GM18873 (cell line): ENCODE measurements around the gene HCRTR2.
"Not testable (repeated sequence)": the region's sequence is repeated elsewhere in the genome, so short reads cannot be mapped to it uniquely, and the experiment has no call there.

ENCODE experiments used
- ATAC-seq: cut with Tn5 transposase; IDR thresholded peaks from one replicate; pipeline ENCODE4 v1.9.1; 2021; ENCODE audit warnings: mild to moderate bottlenecking, moderate library complexity, moderate number of reproducible peaks; ENCODE audit not compliant: unreplicated experiment, low FRiP score

The HCRTR2 gene

GRCh38 chr6:55174211-55175026 is at the start of gene HCRTR2:
Gene HCRTR2 (plus strand): TSS chr6:55174515. CDS start chr6:55174588, 73 bp downstream.
- no peak for ATAC-seq

- ATAC-seq, result no peak
Measured at GRCh38 chr6:55130806-55131324, 43.5 kb upstream of the HCRTR2 start.

- no peak for ATAC-seq
Measured at GRCh38 chr6:55131616-55132015, 42.7 kb upstream of the HCRTR2 start.

- no peak for ATAC-seq
Measured at GRCh38 chr6:55136916-55137315, 37.4 kb upstream of the HCRTR2 start.

- ATAC-seq, result no peak
Measured at GRCh38 chr6:55137929-55138693, 36.2 kb upstream of the HCRTR2 start.

- no peak for ATAC-seq
Measured at GRCh38 chr6:55141611-55142010, 32.7 kb upstream of the HCRTR2 start.

GRCh38 chr6:55142610-55143009 is 31.7 kb upstream of the HCRTR2 start:
- ATAC-seq, result no peak

- ATAC-seq, result no peak
Measured at GRCh38 chr6:55153284-55153683, 21.0 kb upstream of the HCRTR2 start.

- ATAC-seq, result not testable (repeated sequence)
Measured at GRCh38 chr6:55158784-55159183, 15.5 kb upstream of the HCRTR2 start.

GRCh38 chr6:55167860-55168259 is 6.5 kb upstream of the HCRTR2 start:
- no peak for ATAC-seq

- ATAC-seq, result no peak
Measured at GRCh38 chr6:55175078-55176049, 1.0 kb downstream of the HCRTR2 start.

GRCh38 chr6:55176958-55177357 is 2.6 kb downstream of the HCRTR2 start:
- ATAC-seq, result no peak

GRCh38 chr6:55180258-55180657 is 5.9 kb downstream of the HCRTR2 start:
- ATAC-seq, result no peak

GRCh38 chr6:55182016-55182650 is 7.8 kb downstream of the HCRTR2 start:
- ATAC-seq, result no peak

GRCh38 chr6:55184782-55185530 is 10.6 kb downstream of the HCRTR2 start:
- no peak for ATAC-seq

GRCh38 chr6:55198715-55199114 is 24.4 kb downstream of the HCRTR2 start:
- no peak for ATAC-seq

GRCh38 chr6:55199239-55199638 is 24.9 kb downstream of the HCRTR2 start:
- ATAC-seq, result no peak

- no peak for ATAC-seq
Measured at GRCh38 chr6:55208478-55209458, 34.5 kb downstream of the HCRTR2 start.
